ENCODE results near the gene GRIK3.

Gene GRIK3

GRCh38 chr1:36883315-36883949 is 150.9 kb downstream of the GRIK3 start:
- TF ChIP-seq CTCF (IDR thresholded peaks at IDR 0.05; ENCODE audit: extremely low read depth, insufficient read depth, missing control alignments), result no peak
- in situ Hi-C loops (cut with MboI; ENCODE audit: low pct_unique_long_range_greater_than_20kb, low sequenced_read_pairs, unreplicated experiment), result no loop called here

GRCh38 chr1:36882536-36883285 is 151.6 kb downstream of the GRIK3 start:
- in situ Hi-C loops (cut with MboI; ENCODE audit: low pct_unique_long_range_greater_than_20kb, low sequenced_read_pairs, unreplicated experiment), result no loop called here
- DNase-seq (ENCODE audit: low spot score), result no peak
- no peak for TF ChIP-seq CTCF (IDR thresholded peaks at IDR 0.05; ENCODE audit: extremely low read depth, insufficient read depth, missing control alignments)

More at GRCh38 chr1:36883315-36883949, 150.9 kb downstream of the GRIK3 start:
- DNase-seq (ENCODE audit: low spot score), result no peak

- no peak for TF ChIP-seq CTCF (IDR thresholded peaks at IDR 0.05; ENCODE audit: extremely low read depth, insufficient read depth, missing control alignments)
- no peak for DNase-seq (ENCODE audit: low spot score)
- in situ Hi-C loops (cut with MboI; ENCODE audit: low pct_unique_long_range_greater_than_20kb, low sequenced_read_pairs, unreplicated experiment), result no loop called here
Observed at GRCh38 chr1:36881541-36881940, 152.8 kb downstream of the GRIK3 start.

- no peak for TF ChIP-seq CTCF (IDR thresholded peaks at IDR 0.05; ENCODE audit: extremely low read depth, insufficient read depth, missing control alignments)
Observed at GRCh38 chr1:36881068-36881405, 153.3 kb downstream of the GRIK3 start.

GRCh38 chr1:36880155-36881067 is 153.9 kb downstream of the GRIK3 start:
- in situ Hi-C loops (cut with MboI; ENCODE audit: low pct_unique_long_range_greater_than_20kb, low sequenced_read_pairs, unreplicated experiment), result no loop called here
- DNase-seq (ENCODE audit: low spot score), result no peak
- TF ChIP-seq CTCF (IDR thresholded peaks at IDR 0.05; ENCODE audit: extremely low read depth, insufficient read depth, missing control alignments), result no peak

More at GRCh38 chr1:36881068-36881405, 153.3 kb downstream of the GRIK3 start:
- no peak for DNase-seq (ENCODE audit: low spot score)
- in situ Hi-C loops (cut with MboI; ENCODE audit: low pct_unique_long_range_greater_than_20kb, low sequenced_read_pairs, unreplicated experiment), result no loop called here

- no peak for TF ChIP-seq CTCF (IDR thresholded peaks at IDR 0.05; ENCODE audit: extremely low read depth, insufficient read depth, missing control alignments)
- in situ Hi-C loops (cut with MboI; ENCODE audit: low pct_unique_long_range_greater_than_20kb, low sequenced_read_pairs, unreplicated experiment), result no loop called here
- DNase-seq (ENCODE audit: low spot score), result no peak
Observed at GRCh38 chr1:36879613-36880012, 154.7 kb downstream of the GRIK3 start.
